Measurements from ENCODE around the gene KLF11. TPM values are rescaled to one million over a fixed set of nuclear protein-coding genes. Genes with fewer than 3 reads are reported as not detected.

Gene KLF11
- total RNA-seq, 1 donor from 2014 or later = 7.8 TPM

DNA sequence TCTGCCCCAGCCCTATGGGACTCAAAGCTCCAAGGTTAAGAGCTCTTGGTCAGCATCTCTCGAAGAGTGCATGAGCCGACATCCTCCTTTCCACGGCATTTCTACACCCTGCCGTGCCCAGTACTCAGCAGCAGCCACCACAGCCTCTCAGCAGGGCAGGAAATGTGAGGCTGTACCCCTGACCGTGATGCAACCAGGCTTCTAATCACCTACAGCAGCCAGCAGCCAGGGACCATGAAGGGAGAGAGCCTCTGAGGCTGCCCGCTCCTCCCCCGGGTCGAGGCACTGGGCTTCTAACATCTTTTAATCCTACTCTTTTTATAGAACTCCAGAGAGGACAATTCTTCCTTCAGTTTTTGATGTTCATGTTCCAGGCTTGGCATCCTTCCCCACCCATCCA, 30.4 kb downstream of the KLF11 start:
- H3K27me3 Mint-ChIP-seq (ENCODE audit: insufficient read depth) = peaks cover 50% of the 10 kb centered on the region
- H3K4me1 Mint-ChIP-seq (ENCODE audit: low read depth) = peaks cover 22% of the 10 kb centered on the region
- DNase-seq (ENCODE audit: low spot score) = no peak
- no peaks in the 10 kb centered on the region for H3K36me3 Mint-ChIP-seq (ENCODE audit: low read depth)
- no peak overlapping the region for H3K4me3 Mint-ChIP-seq
- H3K27ac Mint-ChIP-seq = no peak overlapping the region
- intact Hi-C loops (cut with micrococcal nuclease) = loop anchor here (2.0 kb wide), 1 partner anchor 593 kb away; no protein-coding TSS in a partner anchor
- no peaks in the 10 kb centered on the region for H3K9me3 Mint-ChIP-seq

DNA sequence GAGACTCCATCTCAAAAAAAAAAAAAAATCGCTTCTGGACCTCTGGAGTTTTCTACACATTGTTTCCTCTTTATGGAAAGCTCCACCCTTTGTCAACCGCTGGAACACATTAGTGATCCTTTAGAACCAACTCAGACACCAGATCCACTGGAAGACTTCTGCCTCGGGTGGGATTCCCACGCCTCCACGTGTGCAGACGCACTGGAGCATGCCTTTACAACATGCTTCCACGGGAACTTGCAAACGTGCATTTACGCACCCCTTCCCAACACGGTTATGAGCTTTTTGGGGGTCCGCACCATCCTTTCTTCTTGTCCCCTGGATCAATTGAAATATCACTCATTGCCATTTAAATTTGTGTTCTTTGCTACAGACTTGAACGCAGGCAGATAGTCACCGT, 31.8 kb downstream of the KLF11 start:
- Mint-ChIP-seq H3K9me3 (no peaks in the 10 kb centered on the region), H3K4me1 (ENCODE audit: low read depth) (peaks cover 28% of the 10 kb centered on the region)

DNA sequence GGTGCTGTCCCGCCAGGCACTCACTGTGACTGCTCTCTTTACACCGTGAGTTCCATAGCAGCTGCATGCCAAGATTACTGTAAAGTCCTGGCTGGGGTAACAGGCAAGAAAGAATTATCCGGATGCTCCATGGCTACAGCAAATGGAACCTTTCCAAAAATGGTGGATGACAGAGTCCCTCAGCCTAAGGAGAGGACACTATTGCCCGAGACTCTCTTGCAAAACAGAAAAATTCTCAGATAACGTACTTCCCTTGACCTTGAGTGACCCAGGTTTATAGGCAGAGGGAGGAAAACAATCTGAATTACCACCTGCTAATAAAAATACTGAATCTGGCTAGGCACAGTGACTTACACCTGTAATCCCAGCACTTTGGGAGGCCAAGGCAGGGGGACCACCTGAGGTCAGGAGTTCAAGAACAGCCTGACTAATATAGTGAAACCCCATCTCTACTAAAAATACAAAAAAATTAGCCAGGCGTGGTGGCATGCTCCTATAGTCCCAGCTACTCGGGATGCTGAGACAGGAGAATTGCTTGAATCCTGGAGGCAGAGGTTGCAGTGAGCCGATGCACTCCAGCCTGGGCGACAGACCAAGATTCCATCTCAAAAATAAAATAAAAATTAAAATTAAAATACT, 32.3 kb downstream of the KLF11 start:
- no peak for DNase-seq (ENCODE audit: low spot score)
- peaks cover 1% of the 10 kb centered on the region for H3K36me3 Mint-ChIP-seq (ENCODE audit: low read depth)
- intact Hi-C loops (cut with micrococcal nuclease) = loop anchor here (5.0 kb wide), 1 partner anchor 227 kb away; the partner anchor contains the start of gene HPCAL1
- H3K4me3 Mint-ChIP-seq = no peak overlapping the region
- H3K27ac Mint-ChIP-seq = no peak overlapping the region
- H3K4me1 Mint-ChIP-seq (ENCODE audit: low read depth) = peaks cover 28% of the 10 kb centered on the region
- no peaks in the 10 kb centered on the region for H3K9me3 Mint-ChIP-seq
- peaks cover 57% of the 10 kb centered on the region for H3K27me3 Mint-ChIP-seq (ENCODE audit: insufficient read depth)

More for the DNA sequence above, 31.8 kb downstream of the KLF11 start:
- Mint-ChIP-seq H3K27ac (no peak overlapping the region), H3K27me3 (ENCODE audit: insufficient read depth) (peaks cover 57% of the 10 kb centered on the region), H3K36me3 (ENCODE audit: low read depth) (peaks cover 1% of the 10 kb centered on the region), H3K4me3 (no peak overlapping the region)
- no peak for DNase-seq (ENCODE audit: low spot score)
- intact Hi-C loops (cut with micrococcal nuclease) = loop anchor here (5.0 kb wide), 1 partner anchor 227 kb away; the partner anchor contains the start of gene HPCAL1

- Mint-ChIP-seq H3K36me3 (ENCODE audit: low read depth) (peaks cover 1% of the 10 kb centered on the region), H3K9me3 (no peaks in the 10 kb centered on the region), H3K27ac (no peak overlapping the region), H3K4me3 (no peak overlapping the region), H3K27me3 (ENCODE audit: insufficient read depth) (peaks cover 60% of the 10 kb centered on the region), H3K4me1 (ENCODE audit: low read depth) (peaks cover 35% of the 10 kb centered on the region)
- intact Hi-C loops (cut with micrococcal nuclease) = loop anchor here (5.0 kb wide), 1 partner anchor 226 kb away; the partner anchor contains the start of gene HPCAL1
- DNase-seq (ENCODE audit: low spot score) = no peak
Observed at GRCh38 chr2:10076511-10076910, 33.2 kb downstream of the KLF11 start.

DNA sequence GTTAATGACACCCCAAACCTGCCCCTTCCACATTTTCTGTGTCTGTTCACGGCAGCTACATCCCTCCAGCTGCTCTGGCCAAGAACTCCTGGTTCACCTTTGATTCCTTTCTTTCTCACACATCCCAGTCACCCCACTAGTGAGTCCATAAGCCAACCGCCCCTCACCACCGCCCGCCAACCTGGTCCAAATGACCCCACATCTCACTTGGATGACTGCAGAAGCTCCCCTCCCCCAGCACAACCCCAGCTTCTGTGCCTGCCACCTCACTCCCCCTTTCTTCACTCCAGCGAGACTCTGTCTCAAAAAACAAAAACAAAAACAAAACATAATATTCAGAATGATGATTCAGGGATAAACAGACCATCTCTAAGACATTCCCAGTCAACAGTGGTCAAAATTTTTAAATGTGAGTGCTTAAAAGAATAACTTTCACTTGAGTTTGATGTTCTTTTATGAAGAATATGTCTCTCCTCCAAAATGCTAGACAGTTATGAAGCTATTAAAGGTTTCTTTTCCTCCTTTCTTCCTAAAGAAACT, 33.7 kb downstream of the KLF11 start:
- DNase-seq (ENCODE audit: low spot score) = no peak
- Mint-ChIP-seq H3K4me3 (no peak overlapping the region), H3K9me3 (no peaks in the 10 kb centered on the region), H3K36me3 (ENCODE audit: low read depth) (peaks cover 1% of the 10 kb centered on the region), H3K4me1 (ENCODE audit: low read depth) (peaks cover 35% of the 10 kb centered on the region), H3K27ac (no peak overlapping the region), H3K27me3 (ENCODE audit: insufficient read depth) (peaks cover 64% of the 10 kb centered on the region)
- intact Hi-C loops (cut with micrococcal nuclease) = loop anchor here (5.0 kb wide), 1 partner anchor 225 kb away; the partner anchor contains the start of gene HPCAL1

- intact Hi-C loops (cut with micrococcal nuclease) = loop anchor here (2.0 to 5.0 kb wide), 2 partner anchors 224 to 591 kb away; partner anchors contain the start of gene HPCAL1
- H3K4me1 Mint-ChIP-seq (ENCODE audit: low read depth) = peaks cover 33% of the 10 kb centered on the region
- DNase-seq (ENCODE audit: low spot score) = no peak
- H3K27ac Mint-ChIP-seq = no peak overlapping the region
- no peak overlapping the region for H3K4me3 Mint-ChIP-seq
- H3K36me3 Mint-ChIP-seq (ENCODE audit: low read depth) = peaks cover 1% of the 10 kb centered on the region
- H3K27me3 Mint-ChIP-seq (ENCODE audit: insufficient read depth) = peaks cover 68% of the 10 kb centered on the region
- no peaks in the 10 kb centered on the region for H3K9me3 Mint-ChIP-seq
Observed at GRCh38 chr2:10078001-10078400, 34.7 kb downstream of the KLF11 start.

GRCh38 chr2:10078704-10079265, 35.4 kb downstream of the KLF11 start:
- Mint-ChIP-seq H3K9me3 (no peaks in the 10 kb centered on the region), H3K27me3 (ENCODE audit: insufficient read depth) (peaks cover 69% of the 10 kb centered on the region), H3K27ac (peak overlapping the region; percentile 66), H3K4me3 (peak overlapping the region; percentile 81), H3K36me3 (ENCODE audit: low read depth) (peaks cover 1% of the 10 kb centered on the region), H3K4me1 (ENCODE audit: low read depth) (peaks cover 41% of the 10 kb centered on the region)
- no peak for DNase-seq (ENCODE audit: low spot score)
- intact Hi-C loops (cut with micrococcal nuclease) = loop anchor here (2.0 to 5.0 kb wide), 2 partner anchors 224 to 590 kb away; partner anchors contain the start of gene HPCAL1

DNA sequence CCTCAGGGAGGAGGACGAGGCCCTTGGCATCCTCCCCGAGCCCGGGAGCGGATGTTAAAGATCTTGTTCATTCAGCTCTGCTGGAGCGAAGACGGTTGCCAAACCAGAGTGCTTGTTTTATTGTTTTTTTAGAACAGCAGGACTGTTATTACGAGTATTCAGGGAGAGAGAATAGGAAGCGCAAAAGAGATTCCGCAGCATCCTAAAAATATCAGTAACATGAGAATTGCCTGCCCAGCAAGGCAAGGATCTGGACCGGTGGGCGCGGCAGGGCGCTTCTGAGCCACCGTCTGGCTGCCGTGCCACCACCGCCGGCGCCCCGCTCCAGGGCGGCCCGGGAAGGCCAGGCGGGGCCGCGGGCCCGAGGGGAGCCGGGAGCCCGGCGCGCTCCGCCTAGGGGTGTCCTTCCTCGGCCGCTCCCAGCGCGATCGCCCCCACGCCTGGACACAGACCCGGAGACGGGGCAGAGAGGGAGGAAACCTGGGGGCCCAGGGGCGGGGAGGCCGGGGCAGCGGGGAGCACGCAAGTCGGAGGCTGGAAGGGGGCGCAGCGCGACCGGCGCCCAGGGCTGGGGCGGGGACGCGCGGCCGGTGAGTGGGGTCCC, 36.0 kb downstream of the KLF11 start:
- Mint-ChIP-seq H3K27ac (peak overlapping the region; percentile 66), H3K4me1 (ENCODE audit: low read depth) (peaks cover 47% of the 10 kb centered on the region), H3K36me3 (ENCODE audit: low read depth) (peaks cover 1% of the 10 kb centered on the region), H3K4me3 (peak overlapping the region; percentile 81), H3K27me3 (ENCODE audit: insufficient read depth) (peaks cover 66% of the 10 kb centered on the region), H3K9me3 (no peaks in the 10 kb centered on the region)
- intact Hi-C loops (cut with micrococcal nuclease) = loop anchor here (2.0 to 5.0 kb wide), 2 partner anchors 223 to 589 kb away; partner anchors contain the start of gene HPCAL1
- DNase-seq (ENCODE audit: low spot score) = no peak

DNA sequence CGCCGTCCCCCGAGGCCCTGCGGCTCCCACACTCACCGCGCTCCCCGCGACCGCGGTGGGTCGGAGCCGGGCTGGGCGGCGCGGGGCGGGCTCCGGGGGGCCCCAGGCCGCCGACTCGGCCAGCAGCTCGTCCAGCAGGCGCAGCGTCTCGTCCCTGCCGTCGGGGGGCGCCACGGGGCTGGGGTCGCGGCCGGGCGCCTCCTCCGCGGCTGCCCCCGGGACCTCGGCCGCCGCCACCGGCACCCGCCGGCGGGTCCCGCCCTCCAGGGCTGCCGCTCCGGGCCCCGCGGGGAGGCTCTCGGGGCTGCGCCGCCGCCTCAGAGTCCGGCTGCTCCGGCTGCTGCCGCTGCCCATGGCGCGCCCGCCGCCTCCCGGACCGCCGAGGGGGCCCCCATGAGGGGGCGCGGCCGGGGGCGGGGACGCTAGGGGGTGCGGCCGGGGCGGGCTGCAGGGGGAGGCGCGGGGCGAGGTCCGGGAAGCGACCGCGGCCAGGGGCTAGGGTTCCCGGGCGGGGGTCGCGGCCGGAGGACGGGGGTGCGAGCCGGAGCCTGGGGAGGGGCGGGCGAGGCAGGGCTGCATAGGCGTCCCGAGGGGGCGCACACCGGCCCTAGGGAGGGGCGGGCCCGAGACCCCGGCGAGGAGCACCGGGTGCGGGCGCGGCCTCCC, 36.7 kb downstream of the KLF11 start, which contains the start of gene CYS1:
Gene CYS1 (minus strand): TSS at position 542 of the 666 bp plus-strand sequence. CDS start 188 bp downstream, at position 354.
- Mint-ChIP-seq H3K9me3 (no peaks in the 10 kb centered on the region), H3K4me3 (peak within 1 kb of the TSS; percentile 81), H3K27ac (peak within 1 kb of the TSS; percentile 66), H3K27me3 (ENCODE audit: insufficient read depth) (peaks cover 66% of the 10 kb centered on the region), H3K36me3 (ENCODE audit: low read depth) (peaks cover 1% of the 10 kb centered on the region), H3K4me1 (ENCODE audit: low read depth) (peaks cover 50% of the 10 kb centered on the region)
- intact Hi-C loops (cut with micrococcal nuclease) = loop anchor here (2.0 to 5.0 kb wide), 2 partner anchors 222 to 589 kb away; partner anchors contain the start of gene HPCAL1
- no peak for DNase-seq (ENCODE audit: low spot score)

- Mint-ChIP-seq H3K9me3 (no peaks in the 10 kb centered on the region), H3K4me1 (ENCODE audit: low read depth) (peaks cover 50% of the 10 kb centered on the region), H3K4me3 (peak overlapping the region; percentile 71), H3K27ac (peak overlapping the region; percentile 54), H3K36me3 (ENCODE audit: low read depth) (peaks cover 1% of the 10 kb centered on the region), H3K27me3 (ENCODE audit: insufficient read depth) (peaks cover 63% of the 10 kb centered on the region)
- intact Hi-C loops (cut with micrococcal nuclease) = loop anchor here (1.0 kb wide), 2 partner anchors 8 to 40 kb away; no protein-coding TSS in a partner anchor
- no peak for DNase-seq (ENCODE audit: low spot score)
Observed at GRCh38 chr2:10080536-10081304, 37.4 kb downstream of the KLF11 start.

- Mint-ChIP-seq H3K4me1 (ENCODE audit: low read depth) (peaks cover 40% of the 10 kb centered on the region), H3K4me3 (no peak overlapping the region), H3K27me3 (ENCODE audit: insufficient read depth) (peaks cover 56% of the 10 kb centered on the region), H3K36me3 (ENCODE audit: low read depth) (peaks cover 1% of the 10 kb centered on the region), H3K27ac (no peak overlapping the region), H3K9me3 (no peaks in the 10 kb centered on the region)
- no peak for DNase-seq (ENCODE audit: low spot score)
- intact Hi-C loops (cut with micrococcal nuclease) = no loop called here
Observed at GRCh38 chr2:10083046-10083445, 39.7 kb downstream of the KLF11 start.
